B cell (primary cell): ENCODE measurements around the gene PLD5. TPM values are rescaled to one million over a fixed set of nuclear protein-coding genes. Genes with fewer than 3 reads are reported as not detected.

Source experiments
- ATAC-seq: fragments of 200-7000 bp; cut with Tn5 transposase; one replicate; pipeline ENCODE4 v1.10.0; 2021; ENCODE audit warnings: low read depth, mild to moderate bottlenecking, moderate number of reproducible peaks, moderate library complexity
- CTCF ChIA-PET: fragments of 350-600 bp; sonication (Branson Sonifier 250); formaldehyde crosslinking; loops from one replicate; lab custom pipeline; 2021; ENCODE audit warnings: antibody characterized with exemption, inconsistent platforms; lab: Charles Lee
- POLR2A ChIA-PET: fragments of 350-600 bp; sonication (Branson Sonifier 250); formaldehyde crosslinking; loops from one replicate; lab custom pipeline; 2021; ENCODE audit warnings: antibody characterized with exemption; lab: Charles Lee
- DNase-seq: peaks from one replicate; pipeline ENCODE4 v3.0.0; 2013
- H2AFZ ChIP-seq: 2 replicates; pipeline ENCODE4 v1.6.1; 2012; ENCODE audit warnings: mild to moderate bottlenecking, low read depth, low read length; ENCODE audit not compliant: insufficient read depth, poor library complexity, severe bottlenecking
- H3K27ac ChIP-seq, 2 donors: 1 replicate in 1 of 2; 2 replicates in 1 of 2; pipeline ENCODE4 v1.5.1; 2012 to 2013; ENCODE audit warnings: low read length in 2 of 2, mild to moderate bottlenecking in 2 of 2, moderate library complexity in 1 of 2
- H3K27me3 ChIP-seq, 4 experiments: fragments of 200-600 bp in 1 of 4; sonication (generic) in 1 of 4; replicated peaks in 1 of 4; 1 replicate in 2 of 4; 2 replicates in 2 of 4; pipeline versions ENCODE4 v1.6.1 to v1.7.0; 2013 to 2016; ENCODE audit warnings: low read length in 3 of 4, mild to moderate bottlenecking in 2 of 4, mixed read lengths in 1 of 4, moderate library complexity in 1 of 4; ENCODE audit not compliant: insufficient read depth in 4 of 4, control insufficient read depth in 3 of 4; ENCODE audit errors: control extremely low read depth in 1 of 4
- H3K36me3 ChIP-seq, 2 experiments: replicated peaks in 1 of 2; 1 replicate in 1 of 2; 2 replicates in 1 of 2; pipeline versions ENCODE4 v1.6.1 to v1.7.1; 2013; ENCODE audit warnings: low read length in 1 of 2; ENCODE audit not compliant: insufficient read depth in 2 of 2, control insufficient read depth in 1 of 2; ENCODE audit errors: control extremely low read depth in 1 of 2, extremely low read depth in 1 of 2
- H3K4me1 ChIP-seq, 2 donors: fragments of 200-600 bp in 1 of 2; sonication (generic) in 1 of 2; 1 replicate in 1 of 2; 2 replicates in 1 of 2; pipeline versions ENCODE4 v1.5.1 to v1.6.1; 2013 to 2017; ENCODE audit warnings: low read length in 2 of 2; ENCODE audit not compliant: control insufficient read depth in 2 of 2, insufficient read depth in 2 of 2
- H3K4me2 ChIP-seq: replicated peaks from 2 replicates; pipeline ENCODE3; 2012; ENCODE audit warnings: mild to moderate bottlenecking, low read depth, low read length; ENCODE audit not compliant: poor library complexity, severe bottlenecking
- H3K4me3 ChIP-seq, 5 experiments: fragments of 200-600 bp in 1 of 5; sonication (generic) in 1 of 5; 1 replicate in 3 of 5; 2 replicates in 2 of 5; pipeline versions ENCODE4 v1.5.1 to v1.7.0; 2011 to 2016; ENCODE audit warnings: low read length in 4 of 5, mild to moderate bottlenecking in 4 of 5, low read depth in 2 of 5, control low read depth in 1 of 5, moderate library complexity in 1 of 5; ENCODE audit not compliant: insufficient read depth in 1 of 5; ENCODE audit errors: control extremely low read depth in 1 of 5, extremely low read depth in 1 of 5
- H3K79me2 ChIP-seq: fragments of 200-600 bp; sonication (generic); one replicate; pipeline ENCODE4 v1.6.0; 2016; ENCODE audit warnings: low read length; ENCODE audit not compliant: control insufficient read depth, insufficient read depth
- H3K9ac ChIP-seq: fragments of 200-600 bp; sonication (generic); 2 replicates; pipeline ENCODE4 v1.6.1; 2017; ENCODE audit warnings: mild to moderate bottlenecking, low read length, moderate library complexity
- H3K9me3 ChIP-seq, 3 donors: one replicate each; pipeline versions ENCODE4 v1.6.1 to v1.7.1; 2013; ENCODE audit warnings: low read length in 2 of 3; ENCODE audit not compliant: control insufficient read depth in 2 of 3, insufficient read depth in 1 of 3; ENCODE audit errors: control extremely low read depth in 1 of 3
- H4K20me1 ChIP-seq: 2 replicates; pipeline ENCODE4 v1.6.0; 2012; ENCODE audit warnings: mild to moderate bottlenecking, low read length; ENCODE audit not compliant: insufficient read depth, control insufficient read depth, poor library complexity, severe bottlenecking
- H3K27ac Mint-ChIP-seq: one replicate; pipeline ENCODE4 v1.8.0; 2021; ENCODE audit warnings: mixed read lengths
- H3K27me3 Mint-ChIP-seq: one replicate; pipeline ENCODE4 v1.8.0; 2021; ENCODE audit warnings: mixed read lengths
- H3K4me1 Mint-ChIP-seq: one replicate; pipeline ENCODE4 v1.8.0; 2021; ENCODE audit warnings: mixed read lengths
- H3K4me3 Mint-ChIP-seq: one replicate; pipeline ENCODE4 v1.8.0; 2021; ENCODE audit warnings: mixed read lengths
- H3K9me3 Mint-ChIP-seq: one replicate; pipeline ENCODE4 v1.8.0; 2022; ENCODE audit warnings: mixed read lengths; ENCODE audit not compliant: insufficient read depth
- EZH2 ChIP-seq: IDR thresholded peaks from 2 replicates; pipeline ENCODE4 v1.6.1; 2012; ENCODE audit warnings: borderline replicate concordance, low read depth, mild to moderate bottlenecking, moderate library complexity, low read length; ENCODE audit not compliant: insufficient read depth, poor library complexity, severe bottlenecking
- WGBS: methylation state at CpG from one replicate; pipeline ENCODE4 v1.1.5; 2013; ENCODE audit warnings: missing lambda C conversion rate; ENCODE audit not compliant: insufficient coverage; 5-methylcytosine and 5-hydroxymethylcytosine counted together
- intact Hi-C: fragments of 100-400 bp; cut with micrococcal nuclease; formaldehyde crosslinking; loops from one replicate; pipeline ENCODE4 v1.10.0; 2022
- polyA plus RNA-seq: library from polyadenylated mRNA; depleted of rRNA; stranded (reverse); fragments of >200 nt; gene quantifications from 2 replicates; pipeline ENCODE4 v1.2.3, GENCODE V29; 2012
- total RNA-seq, 2 donors: library from RNA; stranded (reverse); fragments of 120-200 nt in 1 of 2; gene quantifications; 1 replicate in 1 of 2; 2 replicates in 1 of 2; pipeline versions ENCODE4 v1.2.3 to v1.2.4, GENCODE V29; 2013 to 2022
- TF ChIP-seq, protein P1 (sequence below): fragments of 200-600 bp; IDR thresholded peaks from one replicate; pipeline ENCODE4 v1.8.0; 2022; ENCODE audit warnings: antibody characterized with exemption, mild to moderate bottlenecking

PLD5 gene
- total and polyA plus RNA-seq, 2 donors (not counting 1 experiment from before 2014, with no cell fraction given) = 0.37 to 1.9 TPM

GRCh38 chr1:242203262-242203661 is 321.2 kb downstream of the PLD5 start:
- Histone ChIP-seq H3K36me3 (no peaks in the 10 kb centered on the region), H3K4me2 (no peak overlapping the region), H3K79me2 (no peaks in the 10 kb centered on the region), H3K9me3 (no peaks in the 10 kb centered on the region), H3K27ac (no peak overlapping the region), H2AFZ (no peak overlapping the region), H3K4me3 (no peak overlapping the region), H4K20me1 (no peaks in the 10 kb centered on the region), H3K27me3 (no peaks in the 10 kb centered on the region), H3K9ac (no peak overlapping the region), H3K4me1 (no peaks in the 10 kb centered on the region)
- TF ChIP-seq, protein P1, sequence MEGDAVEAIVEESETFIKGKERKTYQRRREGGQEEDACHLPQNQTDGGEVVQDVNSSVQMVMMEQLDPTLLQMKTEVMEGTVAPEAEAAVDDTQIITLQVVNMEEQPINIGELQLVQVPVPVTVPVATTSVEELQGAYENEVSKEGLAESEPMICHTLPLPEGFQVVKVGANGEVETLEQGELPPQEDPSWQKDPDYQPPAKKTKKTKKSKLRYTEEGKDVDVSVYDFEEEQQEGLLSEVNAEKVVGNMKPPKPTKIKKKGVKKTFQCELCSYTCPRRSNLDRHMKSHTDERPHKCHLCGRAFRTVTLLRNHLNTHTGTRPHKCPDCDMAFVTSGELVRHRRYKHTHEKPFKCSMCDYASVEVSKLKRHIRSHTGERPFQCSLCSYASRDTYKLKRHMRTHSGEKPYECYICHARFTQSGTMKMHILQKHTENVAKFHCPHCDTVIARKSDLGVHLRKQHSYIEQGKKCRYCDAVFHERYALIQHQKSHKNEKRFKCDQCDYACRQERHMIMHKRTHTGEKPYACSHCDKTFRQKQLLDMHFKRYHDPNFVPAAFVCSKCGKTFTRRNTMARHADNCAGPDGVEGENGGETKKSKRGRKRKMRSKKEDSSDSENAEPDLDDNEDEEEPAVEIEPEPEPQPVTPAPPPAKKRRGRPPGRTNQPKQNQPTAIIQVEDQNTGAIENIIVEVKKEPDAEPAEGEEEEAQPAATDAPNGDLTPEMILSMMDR = no peak
- TF ChIP-seq EZH2 = no peak
- ChIA-PET POLR2A (no interaction called here), CTCF (no interaction called here)
- DNase-seq (no peak), ATAC-seq (no peak)
- Mint-ChIP-seq H3K27ac (no peak overlapping the region), H3K4me1 (no peaks in the 10 kb centered on the region), H3K27me3 (no peaks in the 10 kb centered on the region), H3K4me3 (no peak overlapping the region), H3K9me3 (no peaks in the 10 kb centered on the region)
- intact Hi-C loops = no loop called here
- 90% methylated on average over 4 of the region's 6 CpGs for WGBS

- H3K27me3 Mint-ChIP-seq = no peaks in the 10 kb centered on the region
- no peaks in the 10 kb centered on the region for H3K27me3 ChIP-seq
- no peak overlapping the region for H3K27ac ChIP-seq
- ChIA-PET CTCF (interaction anchor here (0.5 kb wide), 1 partner anchor 1134 kb away, joined by 3 read pairs; no protein-coding TSS in a partner anchor), POLR2A (no interaction called here)
- H3K9me3 Mint-ChIP-seq = no peaks in the 10 kb centered on the region
- H2AFZ ChIP-seq = no peak overlapping the region
- H4K20me1 ChIP-seq = no peaks in the 10 kb centered on the region
- DNase-seq = no peak
- H3K27ac Mint-ChIP-seq = no peak overlapping the region
- no peak for TF ChIP-seq EZH2
- TF ChIP-seq, protein P1 = no peak
- no peaks in the 10 kb centered on the region for H3K79me2 ChIP-seq
- H3K36me3 ChIP-seq = no peaks in the 10 kb centered on the region
- WGBS = no CpG with 5 or more reads among the region's 2 CpGs
- H3K4me1 ChIP-seq = no peaks in the 10 kb centered on the region
- H3K4me3 ChIP-seq = no peak overlapping the region
- no peaks in the 10 kb centered on the region for H3K9me3 ChIP-seq
- intact Hi-C loops = no loop called here
- no peak overlapping the region for H3K9ac ChIP-seq
- no peak for ATAC-seq
- no peaks in the 10 kb centered on the region for H3K4me1 Mint-ChIP-seq
- no peak overlapping the region for H3K4me3 Mint-ChIP-seq
- no peak overlapping the region for H3K4me2 ChIP-seq
These were observed 323.4 kb downstream of the PLD5 start for GRCh38 chr1:242201090-242201489.
